ENCODE data around the gene GTSE1. TPM values are rescaled to one million over a fixed set of nuclear protein-coding genes. Genes with fewer than 3 reads are reported as not detected.
A peak's percentile ranks its signal among the peaks of the same experiment; 100 is the strongest.

Gene GTSE1
- total and polyA plus RNA-seq, 2 of the 13 experiments (the other 11 are each of a cell fraction or from before 2014, with no cell fraction given) = 10.7 to 13.5 TPM

- TF ChIP-seq ZNF503 (CRISPR knock-in tag; IDR thresholded peaks at IDR 0.05) (0 out of 2 replicates have a peak, but pooled peaks have one; percentile 11), ZNF788 (CRISPR knock-in tag; IDR thresholded peaks at IDR 0.05; ENCODE audit: borderline replicate concordance) (no peak), GATAD2A (CRISPR knock-in tag; IDR thresholded peaks at IDR 0.05) (0 out of 2 replicates have a peak, but pooled peaks have one; percentile 32), HOXA9 (CRISPR knock-in tag; IDR thresholded peaks at IDR 0.05; ENCODE audit: borderline replicate concordance) (peak; percentile 98), ZMAT5 (CRISPR knock-in tag; IDR thresholded peaks at IDR 0.05; ENCODE audit: borderline replicate concordance, low read depth) (no peak), GFI1 (CRISPR knock-in tag; IDR thresholded peaks at IDR 0.05; ENCODE audit: borderline replicate concordance) (no peak), DDIT3 (CRISPR knock-in tag; IDR thresholded peaks at IDR 0.05) (no peak), ZNF720 (CRISPR knock-in tag; IDR thresholded peaks at IDR 0.05) (no peak), ZNF263 (CRISPR knock-in tag; IDR thresholded peaks at IDR 0.05) (peak; percentile 77), SMAD9 (CRISPR knock-in tag; IDR thresholded peaks at IDR 0.05) (no peak), NCOA2 (CRISPR knock-in tag; IDR thresholded peaks at IDR 0.05) (no peak), ZNF615 (CRISPR knock-in tag; IDR thresholded peaks at IDR 0.05; ENCODE audit: borderline replicate concordance) (no peak), KDM5A (IDR thresholded peaks at IDR 0.05; ENCODE audit: borderline replicate concordance, low read length) (peak; percentile 66), TMF1 (CRISPR knock-in tag; IDR thresholded peaks at IDR 0.05; ENCODE audit: low read depth) (peak; percentile 99), ZNF597 (CRISPR knock-in tag; IDR thresholded peaks at IDR 0.05) (no peak), CHD2 (IDR thresholded peaks at IDR 0.05; ENCODE audit: low read depth, low read length) (no peak; the same call in 1 of the 2 replicates), AHR (CRISPR knock-in tag; IDR thresholded peaks at IDR 0.05) (no peak), ZNF550 (CRISPR knock-in tag; IDR thresholded peaks at IDR 0.05; ENCODE audit: borderline replicate concordance) (no peak), DPF2 (CRISPR knock-in tag; IDR thresholded peaks at IDR 0.05; ENCODE audit: borderline replicate concordance, low read depth) (no peak), ZNF101 (CRISPR knock-in tag; IDR thresholded peaks at IDR 0.05; ENCODE audit: borderline replicate concordance, low read depth) (no peak)
Measured at GRCh38 chr22:46296257-46297150, at the start of gene GTSE1 (continued).

All from HepG2 (cell line).